Adipocyte (in vitro differentiated cells): ENCODE measurements around the gene RGS8.
A peak's percentile ranks its signal among the peaks of the same experiment; 100 is the strongest.

Experiments used
- DNase-seq: peaks from one replicate; pipeline ENCODE4 v3.0.0-alpha.2; 2015; ENCODE audit warnings: low read depth
- H3K27me3 ChIP-seq: replicated peaks from 2 replicates; pipeline ENCODE4 v1.7.0; 2013; ENCODE audit warnings: mild to moderate bottlenecking, low read length, moderate library complexity; ENCODE audit not compliant: control insufficient read depth, insufficient read depth
- H3K36me3 ChIP-seq: 2 replicates; pipeline ENCODE4 v1.7.0; 2013; ENCODE audit warnings: low read length, mild to moderate bottlenecking, moderate library complexity; ENCODE audit not compliant: control insufficient read depth, insufficient read depth, severe bottlenecking
- H3K4me1 ChIP-seq: 2 replicates; pipeline ENCODE4 v1.7.0; 2013; ENCODE audit warnings: mild to moderate bottlenecking, low read length, moderate library complexity; ENCODE audit not compliant: control insufficient read depth, insufficient read depth
- H3K4me3 ChIP-seq: 2 replicates; pipeline ENCODE4 v1.7.0; 2013; ENCODE audit warnings: mild to moderate bottlenecking, low read length, moderate library complexity
- H3K9ac ChIP-seq: 2 replicates; pipeline ENCODE4 v1.7.0; 2013; ENCODE audit warnings: mild to moderate bottlenecking, low read length, moderate library complexity
- H3K9me3 ChIP-seq: 2 replicates; pipeline ENCODE4 v1.7.0; 2013; ENCODE audit warnings: mild to moderate bottlenecking, low read length, moderate library complexity; ENCODE audit not compliant: control insufficient read depth

Gene RGS8

DNA sequence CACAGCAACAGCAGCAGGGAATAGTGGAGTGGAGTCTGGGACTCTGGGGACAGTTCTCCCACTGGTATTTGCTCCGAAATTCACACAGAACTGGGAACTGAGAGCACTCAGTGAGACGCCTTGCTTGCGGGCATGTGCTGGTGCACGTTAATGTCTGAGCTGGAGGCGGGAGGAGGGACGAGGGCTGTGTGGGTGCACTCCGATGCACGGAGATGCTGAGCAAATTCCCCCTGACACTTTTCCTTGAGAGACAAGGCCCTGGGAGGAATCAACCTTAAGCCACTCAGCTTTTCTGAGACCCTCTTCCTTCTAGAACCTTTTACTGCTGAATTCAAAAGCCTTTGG, 2.8 kb downstream of the RGS8 start:
- H3K9me3 ChIP-seq = no peaks in the 10 kb centered on the region
- DNase-seq = no peak
- peaks cover 58% of the 10 kb centered on the region for H3K27me3 ChIP-seq
- no peaks in the 10 kb centered on the region for H3K36me3 ChIP-seq
- H3K4me3 ChIP-seq = no peak overlapping the region
- H3K9ac ChIP-seq = no peak overlapping the region
- H3K4me1 ChIP-seq = no peaks in the 10 kb centered on the region

DNA sequence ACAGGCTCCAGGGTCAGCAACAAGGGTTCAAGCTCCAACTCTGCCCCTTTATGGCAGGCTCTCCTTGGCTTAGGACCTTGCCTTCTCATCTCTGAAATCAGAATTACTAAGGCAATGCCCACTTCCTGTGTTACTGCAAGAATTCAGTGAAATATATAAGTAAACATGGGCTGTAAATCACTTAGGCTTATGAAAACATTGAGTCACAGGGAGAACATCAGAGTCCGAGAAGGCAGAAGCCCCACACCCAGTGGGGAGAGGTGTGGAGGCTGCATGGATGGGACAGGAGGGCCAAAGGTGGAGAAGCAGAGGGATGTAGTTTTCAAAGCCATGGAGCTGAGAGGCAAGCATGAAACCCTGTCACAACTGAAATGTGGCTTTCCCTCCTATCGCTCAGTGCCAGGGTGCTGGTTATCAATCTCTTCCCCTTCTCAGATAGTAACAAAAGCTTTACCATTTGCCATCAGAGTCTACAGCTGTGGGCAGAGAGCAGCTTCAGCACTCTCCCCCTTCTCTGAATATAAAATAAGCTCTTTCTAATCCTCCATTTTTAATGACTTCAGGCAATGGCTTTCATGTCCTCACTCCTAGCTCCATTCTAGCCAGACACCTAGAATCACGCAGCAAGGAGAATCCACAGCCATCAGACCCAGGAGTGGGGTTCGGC, 3.4 kb downstream of the RGS8 start:
- Histone ChIP-seq H3K4me1 (no peaks in the 10 kb centered on the region), H3K4me3 (no peak overlapping the region), H3K36me3 (no peaks in the 10 kb centered on the region), H3K9ac (no peak overlapping the region), H3K27me3 (peaks cover 53% of the 10 kb centered on the region), H3K9me3 (no peaks in the 10 kb centered on the region)
- peak; percentile 49 for DNase-seq

DNA sequence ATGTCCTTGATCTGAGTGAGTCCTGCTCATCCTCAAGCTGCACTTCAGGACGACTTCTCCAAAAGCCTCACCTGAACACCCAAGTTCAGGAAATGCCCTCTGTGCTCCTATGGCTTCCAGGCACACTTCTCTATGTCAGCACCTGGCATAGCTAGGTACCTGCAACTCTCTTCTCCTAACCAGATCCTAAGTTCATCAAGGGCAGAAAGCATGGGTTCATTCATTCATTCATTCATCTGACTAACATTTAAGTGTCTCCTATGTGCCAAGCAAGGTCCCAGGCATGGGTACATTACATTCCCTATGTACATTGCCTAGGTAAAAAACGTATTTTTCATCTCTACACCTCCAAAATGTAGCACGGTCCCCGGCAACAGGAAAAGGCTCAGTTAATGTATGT, 4.0 kb downstream of the RGS8 start:
- peaks cover 48% of the 10 kb centered on the region for H3K27me3 ChIP-seq
- no peaks in the 10 kb centered on the region for H3K9me3 ChIP-seq
- no peak overlapping the region for H3K9ac ChIP-seq
- DNase-seq = no peak
- H3K4me3 ChIP-seq = no peak overlapping the region
- H3K4me1 ChIP-seq = no peaks in the 10 kb centered on the region
- no peaks in the 10 kb centered on the region for H3K36me3 ChIP-seq

DNA sequence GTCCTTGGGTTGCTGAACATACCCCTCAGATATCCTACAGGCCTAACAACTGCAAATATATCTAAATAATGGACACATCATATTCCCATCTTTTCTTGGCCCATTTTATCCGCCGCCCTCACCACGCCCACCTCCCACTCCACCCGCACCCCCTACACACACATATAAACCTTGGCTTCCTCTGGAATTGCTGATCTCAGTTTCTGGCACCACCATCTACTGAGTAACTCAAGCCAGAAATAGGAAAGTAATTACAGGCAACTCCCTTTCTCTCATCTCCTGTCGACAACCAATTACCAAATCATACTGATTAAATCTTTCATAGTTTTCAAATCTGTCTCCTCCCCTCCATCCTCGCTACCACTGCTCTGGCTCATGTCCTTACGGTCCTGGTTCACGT, 4.7 kb downstream of the RGS8 start:
- Histone ChIP-seq H3K27me3 (peaks cover 41% of the 10 kb centered on the region), H3K4me3 (no peak overlapping the region), H3K9me3 (no peaks in the 10 kb centered on the region), H3K4me1 (peaks cover 4% of the 10 kb centered on the region), H3K36me3 (no peaks in the 10 kb centered on the region), H3K9ac (no peak overlapping the region)
- DNase-seq = no peak

DNA sequence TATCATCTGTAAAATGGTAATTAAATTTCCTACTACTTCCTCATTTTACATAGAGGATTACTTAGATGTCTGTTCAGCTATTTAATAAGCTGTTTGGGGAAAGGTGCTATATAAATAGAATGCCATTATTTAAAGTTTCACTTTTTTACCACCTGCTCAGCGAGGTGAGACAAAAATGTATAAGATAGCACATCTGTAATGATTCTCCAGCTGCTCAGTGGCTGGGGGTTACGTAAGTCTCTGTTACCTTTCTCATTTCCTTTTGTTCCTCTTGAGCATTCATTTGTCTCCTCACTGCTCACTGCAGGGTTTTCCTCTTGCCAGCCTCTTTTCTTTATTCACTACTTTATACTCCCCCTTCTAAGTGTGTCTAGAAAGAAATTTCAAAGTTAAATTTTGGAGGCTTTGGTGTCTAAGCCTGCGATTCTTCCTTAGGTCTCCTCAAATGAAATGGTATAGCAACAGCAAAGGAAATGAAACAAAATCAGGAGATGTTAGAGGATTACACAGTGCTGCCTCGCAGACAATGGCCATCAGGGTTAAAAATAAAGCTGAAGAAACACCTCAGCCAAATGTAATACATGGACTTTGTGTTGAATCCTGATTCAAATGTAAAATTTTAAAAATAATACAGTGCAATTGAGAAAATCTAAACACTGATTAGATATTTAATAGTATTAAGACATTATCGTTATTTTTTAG, 6.8 kb downstream of the RGS8 start:
- Histone ChIP-seq H3K27me3 (peaks cover 29% of the 10 kb centered on the region), H3K4me3 (no peak overlapping the region), H3K4me1 (peaks cover 11% of the 10 kb centered on the region), H3K9ac (no peak overlapping the region), H3K9me3 (no peaks in the 10 kb centered on the region), H3K36me3 (no peaks in the 10 kb centered on the region)
- DNase-seq = no peak

DNA sequence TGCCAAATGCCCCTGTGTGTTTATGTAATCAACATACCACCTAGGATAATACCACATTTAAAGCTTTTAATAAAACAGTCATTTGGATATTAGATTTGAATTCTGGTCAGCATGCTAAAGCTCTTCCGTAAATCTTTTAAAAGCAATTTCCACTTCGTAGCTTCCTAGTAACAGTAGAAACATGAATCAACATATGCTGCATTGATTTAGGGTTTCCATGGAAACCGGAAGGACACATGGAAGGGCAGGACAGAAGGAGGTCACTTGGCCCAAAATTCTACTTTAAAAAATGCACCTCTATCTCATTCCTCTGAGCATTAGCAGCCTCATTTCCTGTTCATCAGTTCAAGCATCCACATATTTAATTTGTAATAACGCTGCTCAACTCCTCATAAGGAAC, 8.1 kb downstream of the RGS8 start:
- H3K27me3 ChIP-seq = peaks cover 27% of the 10 kb centered on the region
- H3K36me3 ChIP-seq = no peaks in the 10 kb centered on the region
- H3K4me1 ChIP-seq = peaks cover 11% of the 10 kb centered on the region
- no peak for DNase-seq
- H3K4me3 ChIP-seq = no peak overlapping the region
- no peaks in the 10 kb centered on the region for H3K9me3 ChIP-seq
- H3K9ac ChIP-seq = no peak overlapping the region

DNA sequence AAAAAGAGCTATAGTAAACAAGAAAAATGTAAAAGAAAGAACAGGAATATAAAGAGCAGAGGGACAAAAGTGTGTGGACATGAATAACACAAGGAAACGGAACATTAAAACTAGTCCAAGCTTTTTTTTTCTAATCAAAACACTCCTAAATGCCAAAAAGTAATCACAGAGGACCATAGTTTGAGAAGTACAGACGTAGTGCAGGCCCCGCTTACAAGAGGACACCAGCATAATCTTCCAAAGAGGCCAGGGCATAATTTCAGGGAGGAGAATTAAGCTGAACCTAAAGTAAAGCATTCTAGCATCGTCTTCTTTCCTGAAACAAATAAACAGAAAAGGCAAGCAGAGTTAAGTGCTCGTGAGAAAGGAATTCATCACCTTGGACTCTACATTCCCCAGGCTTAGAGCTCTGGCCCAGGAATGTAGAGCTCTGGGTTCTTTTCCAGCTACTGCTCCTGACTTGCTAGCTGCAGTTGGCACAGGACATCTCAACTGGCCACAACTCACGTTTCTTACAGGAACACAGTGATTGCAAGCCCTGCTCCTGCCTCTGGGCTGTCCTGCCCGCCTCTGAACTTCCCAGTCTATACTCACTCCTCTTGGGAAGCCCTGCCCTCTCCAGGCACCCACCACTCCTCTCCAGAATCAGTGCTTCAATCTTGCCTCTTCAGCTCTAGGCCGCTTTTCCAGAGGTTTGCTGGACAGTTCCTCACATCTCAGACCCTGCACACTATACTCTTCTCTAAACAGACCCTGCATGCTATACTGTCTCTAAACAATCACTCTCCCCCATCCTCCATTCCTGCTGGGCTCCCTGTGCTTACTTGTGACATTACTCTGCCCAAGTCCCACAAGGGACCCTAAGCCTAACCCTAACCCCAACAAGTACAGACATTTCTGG, 9.8 kb downstream of the RGS8 start:
- peak; percentile 49 for DNase-seq
- H3K27me3 ChIP-seq = peaks cover 22% of the 10 kb centered on the region
- H3K4me1 ChIP-seq = peaks cover 11% of the 10 kb centered on the region
- H3K4me3 ChIP-seq = no peak overlapping the region
- H3K9ac ChIP-seq = no peak overlapping the region
- H3K36me3 ChIP-seq = no peaks in the 10 kb centered on the region
- no peaks in the 10 kb centered on the region for H3K9me3 ChIP-seq

DNA sequence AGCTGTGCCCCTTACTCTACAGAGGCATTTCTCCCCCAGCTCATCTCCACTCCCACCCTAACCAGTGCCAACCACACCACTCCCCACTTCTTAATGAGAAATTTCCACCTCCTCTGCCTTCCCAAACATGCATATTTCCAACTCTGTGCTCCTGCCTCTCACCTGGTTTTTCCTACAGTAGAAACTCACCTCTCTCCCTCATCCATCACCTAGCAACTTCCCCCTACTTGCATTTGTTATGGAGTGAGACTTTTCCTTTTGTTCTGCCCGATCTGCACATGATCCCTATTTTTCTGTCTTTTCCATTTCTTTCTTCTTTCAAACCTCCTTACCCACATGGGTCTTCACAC, 11.9 kb downstream of the RGS8 start:
- Histone ChIP-seq H3K27me3 (peaks cover 18% of the 10 kb centered on the region), H3K36me3 (no peaks in the 10 kb centered on the region), H3K9ac (no peak overlapping the region), H3K4me3 (no peak overlapping the region), H3K4me1 (peaks cover 11% of the 10 kb centered on the region), H3K9me3 (no peaks in the 10 kb centered on the region)
- no peak for DNase-seq

DNA sequence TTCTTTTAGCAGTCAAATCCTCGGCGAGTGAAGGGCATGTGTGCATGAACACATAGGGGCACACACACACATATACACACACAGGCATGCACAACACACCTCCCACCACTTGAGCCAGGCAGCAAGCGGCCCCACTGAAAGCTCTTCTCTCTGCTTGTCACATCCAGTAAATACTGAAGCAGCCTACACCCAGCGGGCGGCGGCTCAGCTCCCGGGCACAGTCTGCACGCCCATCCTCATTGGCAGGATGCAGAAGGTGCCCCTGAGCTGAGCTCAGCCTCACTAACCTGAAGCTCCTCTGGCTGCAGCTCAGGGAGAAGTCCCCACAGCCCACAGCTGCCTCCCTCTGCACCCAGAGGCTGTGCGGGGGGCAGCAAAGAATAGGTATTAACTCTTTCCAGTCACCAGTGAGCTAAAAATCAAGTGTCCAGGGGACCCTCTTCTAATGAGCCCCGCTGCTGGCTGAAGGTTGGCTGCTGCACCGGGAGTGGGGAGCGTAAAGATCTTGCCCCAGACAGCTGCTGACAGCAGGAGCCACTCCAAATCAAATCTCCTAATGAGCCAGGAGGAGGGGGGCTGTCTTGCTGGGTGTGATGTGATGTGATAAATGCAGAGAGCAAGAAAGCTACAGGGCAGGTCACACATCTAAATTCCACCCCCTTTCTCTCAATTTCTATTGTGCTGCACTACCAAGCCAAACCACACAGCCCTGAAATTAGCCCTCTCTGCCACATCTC, 12.5 kb downstream of the RGS8 start:
- H3K27me3 ChIP-seq = peaks cover 21% of the 10 kb centered on the region
- peaks cover 11% of the 10 kb centered on the region for H3K4me1 ChIP-seq
- H3K36me3 ChIP-seq = no peaks in the 10 kb centered on the region
- DNase-seq = no peak
- H3K9ac ChIP-seq = no peak overlapping the region
- no peak overlapping the region for H3K4me3 ChIP-seq
- H3K9me3 ChIP-seq = no peaks in the 10 kb centered on the region

DNA sequence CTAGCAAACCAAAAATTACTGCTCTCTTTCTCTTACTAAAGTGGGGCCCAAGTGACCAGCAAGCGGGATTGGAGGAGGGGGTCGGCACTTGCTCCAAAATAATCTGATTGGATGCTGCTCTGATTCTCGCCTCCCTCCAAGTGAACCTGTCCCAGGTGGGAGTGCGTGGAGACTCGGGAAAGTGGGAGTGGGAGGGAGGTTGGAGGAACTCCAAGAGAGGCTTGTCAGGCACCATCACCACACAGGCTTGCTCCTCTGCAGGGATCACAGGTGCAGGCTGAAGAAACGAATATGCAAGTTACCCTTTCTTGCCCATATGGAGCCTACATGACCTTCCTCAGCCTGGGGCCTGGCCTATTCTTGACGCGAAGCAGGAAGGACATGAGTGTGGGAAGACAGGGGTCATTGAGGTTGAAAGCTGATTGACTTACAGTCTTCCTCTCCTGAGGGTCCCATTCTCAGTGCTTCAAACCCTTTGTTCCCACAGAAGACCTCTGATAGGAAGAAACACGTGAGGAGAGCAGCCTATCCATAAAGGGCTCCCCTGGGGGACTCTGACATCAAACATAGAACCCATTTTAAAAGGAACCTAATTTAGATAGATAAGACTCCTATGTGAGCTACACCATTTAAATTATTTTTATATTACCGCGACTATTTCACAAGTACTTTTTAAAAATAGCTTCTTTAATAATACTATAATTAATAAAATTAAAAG, 14.2 kb downstream of the RGS8 start:
- Histone ChIP-seq H3K4me1 (peaks cover 11% of the 10 kb centered on the region), H3K9ac (no peak overlapping the region), H3K27me3 (peaks cover 25% of the 10 kb centered on the region), H3K36me3 (no peaks in the 10 kb centered on the region), H3K9me3 (no peaks in the 10 kb centered on the region), H3K4me3 (no peak overlapping the region)
- DNase-seq = no peak
